GM21737 (cell line): ENCODE results near the gene KRTAP10-9.
"Not testable (repeated sequence)": the region's sequence is repeated elsewhere in the genome, so short reads cannot be mapped to it uniquely, and the experiment has no call there.

Source experiments
- ATAC-seq: cut with Tn5 transposase; IDR thresholded peaks from one replicate; pipeline ENCODE4 v1.9.1; 2021; ENCODE audit warnings: mild to moderate bottlenecking, moderate library complexity; ENCODE audit not compliant: unreplicated experiment

Gene KRTAP10-9

GRCh38 chr21:44658913-44659595 is 32.2 kb downstream of the KRTAP10-9 start:
- ATAC-seq, result no peak

- not testable (repeated sequence) for ATAC-seq
Observed at GRCh38 chr21:44661567-44661966, 34.7 kb downstream of the KRTAP10-9 start.

GRCh38 chr21:44664691-44665090 is 37.8 kb downstream of the KRTAP10-9 start:
- no peak for ATAC-seq

- ATAC-seq, result no peak
Observed at GRCh38 chr21:44666401-44667320, 39.8 kb downstream of the KRTAP10-9 start, which contains the start of gene KRTAP12-2. KRTAP12-2 (minus strand) TSS chr21:44666927; CDS start chr21:44666886, 41 bp downstream.

- no peak for ATAC-seq
Observed at GRCh38 chr21:44667612-44668011, 40.7 kb downstream of the KRTAP10-9 start.

DNA sequence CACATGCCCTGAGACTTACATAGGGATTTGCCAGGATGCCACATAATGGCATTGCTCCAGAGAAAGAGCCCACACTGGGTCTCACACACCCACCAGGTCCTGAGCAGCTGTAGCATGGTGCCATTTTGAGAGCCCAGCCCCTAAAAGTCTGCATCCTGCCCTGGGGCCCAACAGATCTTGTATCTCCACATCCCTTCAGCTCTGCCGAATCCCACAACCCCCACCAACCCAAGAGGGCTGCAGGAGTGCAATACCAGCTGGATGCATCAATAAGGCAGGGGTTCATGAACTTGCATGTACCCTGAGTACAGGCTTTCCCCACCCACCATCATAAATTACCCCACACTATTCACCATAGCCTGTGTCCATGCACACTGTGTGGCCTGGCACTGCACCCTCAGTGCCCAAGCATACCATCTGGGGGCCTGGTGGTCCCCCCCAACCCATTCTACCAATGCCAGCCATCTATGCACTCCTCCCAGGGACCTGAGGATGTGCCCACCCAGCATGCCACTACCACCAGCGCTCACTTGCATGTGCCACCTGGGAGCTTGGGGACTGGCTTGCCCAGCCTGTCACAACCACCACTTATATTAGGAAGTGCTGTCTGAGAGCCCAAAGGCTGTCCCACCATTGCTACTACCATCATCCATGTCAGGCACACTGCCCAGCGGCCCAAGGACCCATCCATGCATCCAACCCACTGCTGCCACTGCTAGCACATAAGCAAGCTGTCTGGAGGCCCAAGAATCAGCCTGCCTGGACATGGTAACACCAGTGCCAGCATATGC is 43.9 kb downstream of the KRTAP10-9 start:
- no peak for ATAC-seq

GRCh38 chr21:44671911-44672310 is 45.0 kb downstream of the KRTAP10-9 start:
- ATAC-seq, result no peak

- no peak for ATAC-seq
Observed at GRCh38 chr21:44677881-44678280, 51.0 kb downstream of the KRTAP10-9 start.
